IMR-90 (cell line): ENCODE results near the gene CD36. TPM values are rescaled to one million over a fixed set of nuclear protein-coding genes. Genes with fewer than 3 reads are reported as not detected.

Experiments used
- ATAC-seq: fragments of 200-7000 bp; cut with Tn5 transposase; 2 replicates; pipeline ENCODE4 v1.9.1; 2020; ENCODE audit warnings: low read depth, mild to moderate bottlenecking, moderate library complexity
- BruUV-seq: library from RNA; stranded (reverse); fragments of 400-500 nt; replicated peaks from 2 replicates; lab custom pipeline; 2021; lab: Mats Ljungman, UMichigan
- CTCF ChIA-PET: fragments of 300-600 bp; formaldehyde crosslinking; extraction: SDS; loops from one replicate; lab custom pipeline; 2021; ENCODE audit warnings: antibody characterized with exemption; lab: Yijun Ruan, JAX
- POLR2A ChIA-PET: fragments of 300-600 bp; sonication (Branson Sonifier 250); formaldehyde crosslinking; loops from one replicate; lab custom pipeline; 2022; ENCODE audit warnings: antibody characterized with exemption; ENCODE audit not compliant: unreplicated experiment; lab: Charles Lee
- DNase-seq: peaks from one replicate; pipeline ENCODE4 v3.0.0; 2013
- H2AFZ ChIP-seq: replicated peaks from 2 replicates; pipeline ENCODE3; 2013; ENCODE audit warnings: low read length, mild to moderate bottlenecking; ENCODE audit not compliant: poor library complexity
- H2AK5ac ChIP-seq: 2 replicates; pipeline ENCODE4 v1.6.1; 2013; ENCODE audit warnings: low read depth, low read length, inconsistent platforms
- H2AK9ac ChIP-seq: replicated peaks from 2 replicates; pipeline ENCODE3; 2013; ENCODE audit warnings: mild to moderate bottlenecking, low read depth, low read length, moderate library complexity; ENCODE audit not compliant: poor library complexity
- H2BK120ac ChIP-seq: 2 replicates; pipeline ENCODE4 v1.6.1; 2013; ENCODE audit warnings: low read depth, low read length, inconsistent platforms
- H2BK15ac ChIP-seq: 3 replicates; pipeline ENCODE4 v1.6.1; 2013; ENCODE audit warnings: low read depth, low read length, inconsistent platforms
- H2BK20ac ChIP-seq: 2 replicates; pipeline ENCODE4 v1.6.1; 2013; ENCODE audit warnings: low read depth, mild to moderate bottlenecking, inconsistent platforms, low read length, moderate library complexity
- H2BK5ac ChIP-seq: 2 replicates; pipeline ENCODE4 v1.6.1; 2013; ENCODE audit warnings: mild to moderate bottlenecking, low read depth, low read length, inconsistent platforms; ENCODE audit not compliant: poor library complexity, severe bottlenecking
- H3K14ac ChIP-seq: replicated peaks from 2 replicates; pipeline ENCODE4 v1.6.1; 2013; ENCODE audit warnings: low read depth, low read length, inconsistent platforms
- H3K18ac ChIP-seq: 2 replicates; pipeline ENCODE4 v1.6.1; 2013; ENCODE audit warnings: low read depth, low read length, control low read depth
- H3K23ac ChIP-seq: 2 replicates; pipeline ENCODE4 v1.6.1; 2013; ENCODE audit warnings: low read depth, low read length, inconsistent platforms
- H3K27ac ChIP-seq: 2 replicates; pipeline ENCODE4 v1.5.1; 2013; ENCODE audit warnings: mild to moderate bottlenecking, control low read depth, low read length; ENCODE audit not compliant: insufficient read depth
- H3K27me3 ChIP-seq: 2 replicates; pipeline ENCODE4 v1.6.1; 2013; ENCODE audit warnings: low read length; ENCODE audit not compliant: control insufficient read depth, insufficient read depth
- H3K36me3 ChIP-seq: 2 replicates; pipeline ENCODE4 v1.6.1; 2013; ENCODE audit warnings: low read length, mixed read lengths; ENCODE audit not compliant: control insufficient read depth, insufficient read depth
- H3K4ac ChIP-seq: 2 replicates; pipeline ENCODE4 v1.6.1; 2013; ENCODE audit warnings: low read depth, low read length, inconsistent platforms
- H3K4me1 ChIP-seq: 2 replicates; pipeline ENCODE4 v1.6.1; 2013; ENCODE audit warnings: low read length, mixed read lengths; ENCODE audit not compliant: control insufficient read depth, insufficient read depth
- H3K4me2 ChIP-seq: 2 replicates; pipeline ENCODE4 v1.6.1; 2013; ENCODE audit warnings: low read depth, mild to moderate bottlenecking, control low read depth, low read length, moderate library complexity
- H3K4me3 ChIP-seq: 2 replicates; pipeline ENCODE4 v1.5.1; 2013; ENCODE audit warnings: low read depth, mild to moderate bottlenecking, control low read depth, low read length, moderate library complexity; ENCODE audit not compliant: insufficient read depth
- H3K56ac ChIP-seq: 2 replicates; pipeline ENCODE4 v1.6.1; 2013; ENCODE audit warnings: low read length, inconsistent platforms; ENCODE audit not compliant: insufficient read depth; ENCODE audit errors: extremely low read depth
- H3K79me1 ChIP-seq, 2 experiments: 2 replicates each; pipeline ENCODE4 v1.6.1; 2013; ENCODE audit warnings: low read length in 2 of 2, inconsistent platforms in 1 of 2, low read depth in 1 of 2
- H3K9ac ChIP-seq: 2 replicates; pipeline ENCODE4 v1.6.1; 2013; ENCODE audit warnings: low read depth, low read length, control low read depth
- H3K9me1 ChIP-seq: 2 replicates; pipeline ENCODE4 v1.6.1; 2013; ENCODE audit warnings: low read length, inconsistent platforms; ENCODE audit not compliant: insufficient read depth
- H3K9me3 ChIP-seq: 2 replicates; pipeline ENCODE4 v1.6.1; 2013; ENCODE audit warnings: low read length; ENCODE audit not compliant: control insufficient read depth, insufficient read depth
- H4K20me1 ChIP-seq: 2 replicates; pipeline ENCODE4 v1.6.1; 2013; ENCODE audit warnings: low read length, inconsistent platforms; ENCODE audit not compliant: insufficient read depth
- H4K5ac ChIP-seq: 2 replicates; pipeline ENCODE4 v1.6.1; 2013; ENCODE audit warnings: mild to moderate bottlenecking, low read depth, low read length, control low read depth
- H4K8ac ChIP-seq, 2 experiments: 2 replicates each; pipeline ENCODE4 v1.6.1; 2013; ENCODE audit warnings: low read depth in 2 of 2, low read length in 2 of 2, control low read depth in 1 of 2, inconsistent platforms in 1 of 2
- H4K91ac ChIP-seq: 2 replicates; pipeline ENCODE4 v1.6.1; 2013; ENCODE audit warnings: low read depth, low read length, inconsistent platforms; ENCODE audit not compliant: insufficient read depth
- BHLHE40 ChIP-seq: fragments of 150-350 bp; IDR thresholded peaks from 2 replicates; pipeline ENCODE4 v1.6.1; 2016; ENCODE audit warnings: mild to moderate bottlenecking, low read depth, low read length
- CEBPB ChIP-seq: IDR thresholded peaks from 2 replicates; pipeline ENCODE4 v1.6.1; 2012; ENCODE audit warnings: low read depth, low read length, improper control_type of control experiment
- CHD1 ChIP-seq: IDR thresholded peaks from 2 replicates; pipeline ENCODE4 v1.6.1; 2012; ENCODE audit warnings: low read depth, low read length, improper control_type of control experiment
- CTCF ChIP-seq: conservative IDR thresholded peaks from 2 replicates; pipeline ENCODE4 v1.5.1; 2012; ENCODE audit warnings: mild to moderate bottlenecking, low read depth, low read length, improper control_type of control experiment
- ELK1 ChIP-seq: fragments of 150-350 bp; IDR thresholded peaks from 2 replicates; pipeline ENCODE4 v1.6.1; 2016; ENCODE audit warnings: low read depth, mild to moderate bottlenecking, low read length, moderate library complexity, borderline replicate concordance
- FOS ChIP-seq: fragments of 150-350 bp; IDR thresholded peaks from 2 replicates; pipeline ENCODE4 v1.6.1; 2016; ENCODE audit warnings: low read depth, low read length
- MAFK ChIP-seq: IDR thresholded peaks from 2 replicates; pipeline ENCODE4 v1.6.1; 2012; ENCODE audit warnings: low read depth, low read length, improper control_type of control experiment
- MAZ ChIP-seq: IDR thresholded peaks from 2 replicates; pipeline ENCODE4 v1.6.1; 2012; ENCODE audit warnings: low read depth, mild to moderate bottlenecking, low read length, improper control_type of control experiment, moderate library complexity, borderline replicate concordance
- MXI1 ChIP-seq: IDR thresholded peaks from 2 replicates; pipeline ENCODE4 v1.6.1; 2012; ENCODE audit warnings: low read depth, mild to moderate bottlenecking, low read length, moderate library complexity, borderline replicate concordance
- NFE2L2 ChIP-seq: fragments of 150-350 bp; IDR thresholded peaks from 2 replicates; pipeline ENCODE4 v1.6.1; 2016; ENCODE audit warnings: low read depth, mild to moderate bottlenecking, low read length
- RAD21 ChIP-seq: IDR thresholded peaks from 2 replicates; pipeline ENCODE4 v1.6.1; 2012; ENCODE audit warnings: low read length, improper control_type of control experiment
- RCOR1 ChIP-seq: IDR thresholded peaks from 2 replicates; pipeline ENCODE4 v1.6.1; 2012; ENCODE audit warnings: mild to moderate bottlenecking, low read length, improper control_type of control experiment; ENCODE audit not compliant: insufficient replicate concordance
- RFX5 ChIP-seq: IDR thresholded peaks from 2 replicates; pipeline ENCODE4 v1.8.0; 2012; ENCODE audit warnings: low read depth, mild to moderate bottlenecking, low read length, moderate library complexity
- SMC3 ChIP-seq: fragments of 150-350 bp; IDR thresholded peaks from 2 replicates; pipeline ENCODE4 v1.6.1; 2016; ENCODE audit warnings: low read depth, mild to moderate bottlenecking, antibody characterized with exemption, low read length, moderate library complexity
- WGBS, 2 experiments: methylation state at CpG; one replicate each; pipeline versions ENCODE4 v1.1.5 to v1.1.7; 2013; ENCODE audit warnings: missing lambda C conversion rate in 2 of 2; ENCODE audit not compliant: insufficient read length in 1 of 2; ENCODE audit errors: extremely low coverage in 2 of 2; 5-methylcytosine and 5-hydroxymethylcytosine counted together
- dilution Hi-C: fragments of 300-500 bp; cut with HindIII; formaldehyde crosslinking; loops from one replicate; pipeline ENCODE4 v1.14.3; 2018; ENCODE audit warnings: low sequenced_read_pairs; ENCODE audit not compliant: unreplicated experiment
- in situ Hi-C: fragments of 300-500 bp; cut with MboI; formaldehyde crosslinking; loops from 3 replicates; pipeline ENCODE4 v1.14.3; 2019; ENCODE audit warnings: low sequenced_read_pairs, inconsistent platforms, mixed read lengths
- intact Hi-C: fragments of 100-400 bp; cut with micrococcal nuclease; formaldehyde crosslinking; loops from 2 replicates; pipeline ENCODE4 v1.10.0; 2022
- polyA plus RNA-seq, 3 experiments: library from polyadenylated mRNA; depleted of rRNA; stranded (reverse); fragments of >200 nt; gene quantifications; 2 replicates each; pipeline ENCODE4 v1.2.3, GENCODE V29; 2012; ENCODE audit warnings: low replicate concordance in 1 of 3
- total RNA-seq: library from RNA; depleted of rRNA; stranded (reverse); fragments of >200 nt; gene quantifications from 2 replicates; pipeline ENCODE4 v1.2.3, GENCODE V29; 2012

CD36 gene
- total and polyA plus RNA-seq, 2 of the 4 experiments (the other 2 are of a cell fraction): 0.19 to 0.54 TPM

- H3K9me3 ChIP-seq: no peaks in the 10 kb centered on the region
- H3K18ac ChIP-seq: peak overlapping the region; percentile 99
- peak overlapping the region; percentile 95 for H3K27ac ChIP-seq
- no peaks in the 10 kb centered on the region for H3K36me3 ChIP-seq
- H3K23ac ChIP-seq: peak overlapping the region; percentile 94
- dilution Hi-C loops (no loop called here), intact Hi-C loops (loop anchor here (5.0 kb wide), 1 partner anchor 195 kb away; the partner anchor contains the start of gene SEMA3C), in situ Hi-C loops (no loop called here)
- CTCF ChIA-PET: interaction anchor here (0.5 to 0.6 kb wide), 2 partner anchors 20 to 319 kb away, joined by 3 to 4 read pairs; no protein-coding TSS in a partner anchor
- H3K14ac ChIP-seq: peak overlapping the region; percentile 85; the same call in 1 of the 2 replicates
- no peaks in the 10 kb centered on the region for H4K20me1 ChIP-seq
- H4K8ac ChIP-seq: peak overlapping the region; percentile 77 to 91
- H2BK20ac ChIP-seq: peak overlapping the region; percentile 98
- no TSS peak for BruUV-seq
- H2BK15ac ChIP-seq: peak overlapping the region; percentile 95; the same call in 1 of the 3 replicates
- no peaks in the 10 kb centered on the region for H3K79me1 ChIP-seq
- H3K4ac ChIP-seq: peak overlapping the region; percentile 87
- WGBS, 2 experiments: no CpG with 5 or more reads among the region's 3 CpGs
- H3K27me3 ChIP-seq: no peaks in the 10 kb centered on the region
- peak overlapping the region; percentile 99 for H2BK120ac ChIP-seq
- H2AK9ac ChIP-seq: peak overlapping the region; percentile 15
- peak overlapping the region; percentile 56; the same call in 1 of the 2 replicates for H3K9ac ChIP-seq
- peak overlapping the region; percentile 95 for H2BK5ac ChIP-seq
- peak overlapping the region; percentile 96; the same call in 1 of the 2 replicates for H4K5ac ChIP-seq
- H4K91ac ChIP-seq: peak overlapping the region; percentile 96
- peak overlapping the region; percentile 18 for H3K4me2 ChIP-seq
- peak; percentile 100 for DNase-seq
- peak; percentile 89 for ATAC-seq
- H3K4me3 ChIP-seq: no peak overlapping the region
- POLR2A ChIA-PET: interaction anchor here (0.6 kb wide), 1 partner anchor 1897 kb away, joined by 6 read pairs; no protein-coding TSS in a partner anchor
- no peak overlapping the region; the same call in 1 of the 2 replicates for H2AK5ac ChIP-seq
- H3K9me1 ChIP-seq: peaks cover 3% of the 10 kb centered on the region; the same call in 1 of the 2 replicates
- H3K4me1 ChIP-seq: peaks cover 12% of the 10 kb centered on the region
- H3K56ac ChIP-seq: peak overlapping the region; percentile 95
- H2AFZ ChIP-seq: no peak overlapping the region
- TF ChIP-seq MAZ: peak; percentile 46; the same call in 1 of the 2 replicates
- peak; percentile 86 for TF ChIP-seq RCOR1
- TF ChIP-seq SMC3: no peak
- TF ChIP-seq NFE2L2: peak; percentile 49
- 0 out of 2 replicates have a peak, but pooled peaks have one; percentile 67 for TF ChIP-seq CHD1
- no peak for TF ChIP-seq MXI1
- no peak for TF ChIP-seq ELK1
- TF ChIP-seq RAD21: peak; percentile 20; the same call in 1 of the 2 replicates
- TF ChIP-seq FOS: peak; percentile 88
- TF ChIP-seq RFX5: no peak
- peak; percentile 76; the same call in 1 of the 2 replicates for TF ChIP-seq BHLHE40
- TF ChIP-seq MAFK: peak; percentile 47
- TF ChIP-seq CEBPB: peak; percentile 100
- no peak for TF ChIP-seq CTCF
Measured at GRCh38 chr7:80722616-80723195, 84.3 kb downstream of the CD36 start.
